CD14-positive monocyte (primary cell): ENCODE results near the gene OR9Q1. TPM values are rescaled to one million over a fixed set of nuclear protein-coding genes. Genes with fewer than 3 reads are reported as not detected.

Experiments
- DNase-seq, 3 donors: peaks; one replicate each; pipeline ENCODE4 v3.0.0-alpha.2; 2011 to 2022
- H2AFZ ChIP-seq: 2 replicates; pipeline ENCODE4 v1.6.0; 2012; ENCODE audit warnings: mild to moderate bottlenecking, low read depth, low read length, inconsistent platforms; ENCODE audit not compliant: insufficient read depth, poor library complexity, severe bottlenecking
- H3K27ac ChIP-seq, 2 donors: 1 replicate in 1 of 2; 2 replicates in 1 of 2; pipeline ENCODE4 v1.5.1; 2012 to 2013; ENCODE audit warnings: low read length in 2 of 2, control low read depth in 1 of 2, inconsistent platforms in 1 of 2, low read depth in 1 of 2, mild to moderate bottlenecking in 1 of 2
- H3K27me3 ChIP-seq, 2 donors: one replicate each; pipeline versions ENCODE4 v1.6.0 to v1.6.1; 2011 to 2013; ENCODE audit warnings: low read length in 2 of 2; ENCODE audit not compliant: control insufficient read depth in 2 of 2, insufficient read depth in 2 of 2
- H3K36me3 ChIP-seq, 2 donors: replicated peaks in 1 of 2; 1 replicate in 1 of 2; 2 replicates in 1 of 2; pipeline versions ENCODE4 v1.5.1 to v1.6.1; 2012 to 2013; ENCODE audit warnings: low read length in 2 of 2, control low read depth in 1 of 2, inconsistent platforms in 1 of 2, mild to moderate bottlenecking in 1 of 2; ENCODE audit not compliant: insufficient read depth in 2 of 2, control insufficient read depth in 1 of 2
- H3K4me1 ChIP-seq, 2 donors: 1 replicate in 1 of 2; 2 replicates in 1 of 2; pipeline versions ENCODE4 v1.5.1 to v1.6.1; 2012 to 2013; ENCODE audit warnings: low read length in 2 of 2, control low read depth in 1 of 2, inconsistent platforms in 1 of 2, mild to moderate bottlenecking in 1 of 2, moderate library complexity in 1 of 2; ENCODE audit not compliant: insufficient read depth in 2 of 2, control insufficient read depth in 1 of 2
- H3K4me2 ChIP-seq: replicated peaks from 2 replicates; pipeline ENCODE3; 2012; ENCODE audit warnings: low read length, moderate library complexity, mild to moderate bottlenecking; ENCODE audit not compliant: poor library complexity, severe bottlenecking; ENCODE audit errors: extremely low read depth
- H3K4me3 ChIP-seq, 3 experiments: fragments of 200-600 bp in 1 of 3; sonication (generic) in 1 of 3; replicated peaks in 1 of 3; 1 replicate in 2 of 3; 2 replicates in 1 of 3; pipeline ENCODE4 v1.5.1; 2011 to 2013; ENCODE audit warnings: low read length in 3 of 3, mild to moderate bottlenecking in 3 of 3, control low read depth in 2 of 3, low read depth in 2 of 3, inconsistent platforms in 1 of 3, moderate library complexity in 1 of 3
- H3K79me2 ChIP-seq: 2 replicates; pipeline ENCODE4 v1.6.0; 2012; ENCODE audit warnings: mild to moderate bottlenecking, control low read depth, inconsistent platforms, low read length, moderate library complexity; ENCODE audit not compliant: insufficient read depth
- H3K9ac ChIP-seq: 2 replicates; pipeline ENCODE4 v1.6.0; 2017; ENCODE audit warnings: low read length, mild to moderate bottlenecking; ENCODE audit not compliant: insufficient read depth, poor library complexity, severe bottlenecking
- H3K9me3 ChIP-seq, 2 donors: replicated peaks in 1 of 2; 1 replicate in 1 of 2; 2 replicates in 1 of 2; pipeline versions ENCODE4 v1.5.1 to v1.6.1; 2012 to 2013; ENCODE audit warnings: low read length in 2 of 2, control low read depth in 1 of 2; ENCODE audit not compliant: control insufficient read depth in 1 of 2, insufficient read depth in 1 of 2
- H4K20me1 ChIP-seq: 2 replicates; pipeline ENCODE4 v1.6.0; 2012; ENCODE audit warnings: mild to moderate bottlenecking, low read length, control low read depth, moderate library complexity; ENCODE audit not compliant: insufficient read depth
- H3K27ac Mint-ChIP-seq, 7 donors: one replicate each; pipeline ENCODE4 v1.8.0; 2020; ENCODE audit warnings: mild to moderate bottlenecking in 7 of 7, mixed read lengths in 7 of 7, moderate library complexity in 6 of 7, inconsistent platforms in 2 of 7
- H3K27me3 Mint-ChIP-seq, 3 donors: one replicate each; pipeline ENCODE4 v1.8.0; 2021 to 2022; ENCODE audit warnings: low read depth in 3 of 3, mild to moderate bottlenecking in 3 of 3, mixed read lengths in 3 of 3, moderate library complexity in 3 of 3, inconsistent platforms in 1 of 3
- H3K36me3 Mint-ChIP-seq, 2 donors: one replicate each; pipeline ENCODE4 v1.8.0; 2020; ENCODE audit warnings: mixed read lengths in 2 of 2, inconsistent platforms in 1 of 2, mild to moderate bottlenecking in 1 of 2
- H3K4me1 Mint-ChIP-seq: one replicate; pipeline ENCODE4 v1.8.0; 2020; ENCODE audit warnings: mild to moderate bottlenecking, mixed read lengths
- H3K4me3 Mint-ChIP-seq, 2 donors: one replicate each; pipeline ENCODE4 v1.8.0; 2020; ENCODE audit warnings: mild to moderate bottlenecking in 2 of 2, mixed read lengths in 2 of 2, moderate library complexity in 1 of 2
- H3K9me3 Mint-ChIP-seq, 7 donors: one replicate each; pipeline ENCODE4 v1.8.0; 2020 to 2022; ENCODE audit warnings: mixed read lengths in 7 of 7, mild to moderate bottlenecking in 6 of 7, moderate library complexity in 6 of 7, inconsistent platforms in 2 of 7
- WGBS: methylation state at CpG from one replicate; pipeline ENCODE4 v1.1.5; 2013; ENCODE audit warnings: missing lambda C conversion rate; ENCODE audit not compliant: insufficient coverage; 5-methylcytosine and 5-hydroxymethylcytosine counted together
- intact Hi-C, 2 donors: fragments of 100-400 bp; cut with micrococcal nuclease; formaldehyde crosslinking; loops; one replicate each; pipeline versions ENCODE4 v1.15.0 to v1.15.1; 2023
- polyA plus RNA-seq, 3 donors: library from polyadenylated mRNA; depleted of rRNA in 1 of 3; unstranded in 2 of 3; stranded (reverse) in 1 of 3; fragments of 300-500 nt in 2 of 3; fragments of >200 nt in 1 of 3; fragmentation: Illumina TruSeq in 2 of 3; gene quantifications; 1 replicate in 2 of 3; 2 replicates in 1 of 3; pipeline ENCODE4 v1.2.3, GENCODE V29; 2012 to 2021
- TF ChIP-seq, protein P1 (sequence below): fragments of 200-600 bp; IDR thresholded peaks from one replicate; pipeline ENCODE4 v1.8.0; 2022; ENCODE audit warnings: antibody characterized with exemption, mild to moderate bottlenecking

Gene OR9Q1
- polyA plus RNA-seq, 3 donors: not detected

DNA sequence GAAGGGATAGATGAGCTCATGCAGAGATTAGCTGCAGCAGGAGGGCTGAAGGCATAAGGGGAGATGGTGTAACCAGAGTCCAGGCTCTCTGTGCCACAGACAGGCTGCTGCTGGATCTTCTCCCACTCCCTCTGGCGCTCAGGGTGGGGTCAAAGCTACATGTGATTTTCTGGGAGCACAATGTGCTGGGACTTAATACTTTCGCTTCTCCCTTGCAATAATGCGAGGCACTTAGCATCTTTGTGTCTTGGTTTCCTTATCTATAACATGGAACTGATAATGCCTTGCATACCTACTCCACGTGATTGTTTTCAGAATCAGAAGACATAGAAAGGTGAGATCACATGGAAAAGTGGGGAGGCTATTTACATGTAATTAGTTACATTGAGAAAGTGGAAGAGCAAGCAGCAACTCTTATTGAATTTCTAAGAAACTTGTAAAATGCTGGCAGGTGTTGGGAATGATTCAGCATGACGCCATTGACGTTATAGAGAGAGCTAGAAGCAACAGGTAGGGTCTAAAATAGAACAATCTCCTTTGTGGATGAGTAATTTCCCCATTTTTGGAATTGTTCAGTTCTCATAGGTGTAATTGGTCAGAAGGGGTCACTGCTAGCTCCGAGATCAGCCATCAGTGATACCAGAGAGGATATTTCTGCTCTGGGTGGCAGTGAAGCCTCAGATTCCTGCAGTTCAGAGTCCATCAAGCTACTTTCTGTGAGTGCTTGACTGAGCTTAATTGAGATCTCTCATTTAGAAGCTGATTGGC lies 109.8 kb downstream of the OR9Q1 start:
- no peaks in the 10 kb centered on the region for H3K36me3 Mint-ChIP-seq
- peaks cover 0 to 2% (median 1%) of the 10 kb centered on the region in 3 donors for H3K27me3 Mint-ChIP-seq
- H3K36me3 ChIP-seq: no peaks in the 10 kb centered on the region
- intact Hi-C loops: no loop called here
- peaks cover 0 to 2% (median 0%) of the 10 kb centered on the region in 7 donors for H3K9me3 Mint-ChIP-seq
- H3K27ac Mint-ChIP-seq: no peak overlapping the region
- no peaks in the 10 kb centered on the region for H3K27me3 ChIP-seq
- WGBS: 90% methylated on average over 4 of the region's 7 CpGs
- H3K4me1 Mint-ChIP-seq: no peaks in the 10 kb centered on the region
- H4K20me1 ChIP-seq: no peaks in the 10 kb centered on the region
- TF ChIP-seq, protein P1, sequence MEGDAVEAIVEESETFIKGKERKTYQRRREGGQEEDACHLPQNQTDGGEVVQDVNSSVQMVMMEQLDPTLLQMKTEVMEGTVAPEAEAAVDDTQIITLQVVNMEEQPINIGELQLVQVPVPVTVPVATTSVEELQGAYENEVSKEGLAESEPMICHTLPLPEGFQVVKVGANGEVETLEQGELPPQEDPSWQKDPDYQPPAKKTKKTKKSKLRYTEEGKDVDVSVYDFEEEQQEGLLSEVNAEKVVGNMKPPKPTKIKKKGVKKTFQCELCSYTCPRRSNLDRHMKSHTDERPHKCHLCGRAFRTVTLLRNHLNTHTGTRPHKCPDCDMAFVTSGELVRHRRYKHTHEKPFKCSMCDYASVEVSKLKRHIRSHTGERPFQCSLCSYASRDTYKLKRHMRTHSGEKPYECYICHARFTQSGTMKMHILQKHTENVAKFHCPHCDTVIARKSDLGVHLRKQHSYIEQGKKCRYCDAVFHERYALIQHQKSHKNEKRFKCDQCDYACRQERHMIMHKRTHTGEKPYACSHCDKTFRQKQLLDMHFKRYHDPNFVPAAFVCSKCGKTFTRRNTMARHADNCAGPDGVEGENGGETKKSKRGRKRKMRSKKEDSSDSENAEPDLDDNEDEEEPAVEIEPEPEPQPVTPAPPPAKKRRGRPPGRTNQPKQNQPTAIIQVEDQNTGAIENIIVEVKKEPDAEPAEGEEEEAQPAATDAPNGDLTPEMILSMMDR: no peak
- no peak for DNase-seq
- no peaks in the 10 kb centered on the region for H3K79me2 ChIP-seq
- no peaks in the 10 kb centered on the region for H3K9me3 ChIP-seq
- no peak overlapping the region for H2AFZ ChIP-seq
- H3K4me3 ChIP-seq: no peak overlapping the region
- no peak overlapping the region for H3K27ac ChIP-seq
- no peaks in the 10 kb centered on the region for H3K4me1 ChIP-seq
- H3K9ac ChIP-seq: no peak overlapping the region
- no peak overlapping the region for H3K4me2 ChIP-seq
- H3K4me3 Mint-ChIP-seq: no peak overlapping the region

DNA sequence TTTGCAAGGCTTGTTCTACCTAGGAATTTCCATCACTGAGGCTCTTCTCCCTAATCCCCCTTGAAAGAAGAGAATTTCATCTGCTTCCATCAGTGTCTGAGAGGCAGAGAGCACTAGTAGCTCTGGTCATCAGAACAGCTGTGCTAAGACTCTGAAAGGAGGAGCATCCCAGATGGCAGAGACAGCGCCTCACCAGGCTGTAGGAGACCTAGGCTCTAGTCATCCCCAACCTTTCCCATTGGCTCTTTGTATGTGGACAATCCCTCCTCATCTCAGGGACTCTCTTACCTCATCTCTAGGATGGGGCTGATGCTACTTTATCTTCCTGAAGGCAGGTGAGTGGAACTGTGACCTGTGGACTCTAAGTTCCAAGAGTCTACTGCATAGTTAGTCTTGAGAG lies 110.5 kb downstream of the OR9Q1 start:
- TF ChIP-seq, protein P1: no peak
- Histone ChIP-seq H3K4me3 (no peak overlapping the region), H3K27me3 (no peaks in the 10 kb centered on the region), H3K9me3 (no peaks in the 10 kb centered on the region), H3K9ac (no peak overlapping the region), H4K20me1 (no peaks in the 10 kb centered on the region), H3K4me1 (no peaks in the 10 kb centered on the region), H3K36me3 (no peaks in the 10 kb centered on the region), H2AFZ (no peak overlapping the region), H3K79me2 (no peaks in the 10 kb centered on the region), H3K27ac (no peak overlapping the region), H3K4me2 (no peak overlapping the region)
- Mint-ChIP-seq H3K27ac (no peak overlapping the region), H3K36me3 (no peaks in the 10 kb centered on the region), H3K27me3 (peaks cover 0 to 2% (median 1%) of the 10 kb centered on the region in 3 donors), H3K4me1 (no peaks in the 10 kb centered on the region), H3K4me3 (no peak overlapping the region), H3K9me3 (peaks cover 0 to 2% (median 0%) of the 10 kb centered on the region in 7 donors)
- no peak for DNase-seq
- no CpG with 5 or more reads among the region's 1 CpG for WGBS
- intact Hi-C loops: no loop called here
